ENCODE measurements around the gene FOXF2. TPM values are rescaled to one million over a fixed set of nuclear protein-coding genes. Genes with fewer than 3 reads are reported as not detected.

FOXF2 gene
- total and polyA plus RNA-seq, 7 donors, result 0.07 to 0.54 (median 0.17) TPM

DNA sequence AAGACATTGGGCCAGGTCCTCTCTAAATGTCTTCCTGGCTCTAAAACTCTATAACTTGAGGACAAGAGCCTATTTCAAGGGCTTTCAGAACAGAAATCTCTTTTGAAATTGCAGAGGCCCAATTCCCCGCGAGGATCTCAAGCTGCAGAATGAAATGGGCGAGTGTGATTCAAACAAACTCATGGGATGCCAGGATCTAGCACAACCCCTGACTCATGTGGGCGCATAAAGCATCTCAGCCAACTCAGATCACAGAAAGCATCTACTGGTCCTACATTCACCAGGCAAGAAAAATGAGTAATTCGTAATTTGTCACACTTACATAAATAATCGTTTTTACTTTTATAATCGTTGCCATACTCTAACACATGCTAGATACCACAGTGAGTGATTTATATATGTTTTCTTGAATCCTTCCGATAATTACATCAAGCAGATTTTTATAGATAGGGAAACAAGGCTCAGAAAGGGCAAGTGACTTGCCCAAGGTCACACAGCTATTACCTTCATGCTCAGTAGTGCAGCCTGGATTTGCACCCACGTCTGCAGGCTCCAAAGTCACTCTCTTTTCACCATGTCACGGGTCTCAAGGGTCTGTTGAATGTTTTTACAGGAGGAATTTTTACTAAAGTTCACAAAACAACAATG is 26.2 kb downstream of the FOXF2 start:
- Histone ChIP-seq H3K36me3 (ENCODE audit: insufficient read depth in 1 of 2, low read depth in 1 of 2) (no peaks in the 10 kb centered on the region), H3K27ac (no peak overlapping the region), H3K4me3 (no peak overlapping the region), H3K4me1 (no peaks in the 10 kb centered on the region), H3K9me3 (no peaks in the 10 kb centered on the region), H3K27me3 (ENCODE audit: insufficient read depth in 3 of 3, low read length in 2 of 3) (peaks cover 0 to 16% (median 3%) of the 10 kb centered on the region in 3 donors)
- TF ChIP-seq, protein P1, sequence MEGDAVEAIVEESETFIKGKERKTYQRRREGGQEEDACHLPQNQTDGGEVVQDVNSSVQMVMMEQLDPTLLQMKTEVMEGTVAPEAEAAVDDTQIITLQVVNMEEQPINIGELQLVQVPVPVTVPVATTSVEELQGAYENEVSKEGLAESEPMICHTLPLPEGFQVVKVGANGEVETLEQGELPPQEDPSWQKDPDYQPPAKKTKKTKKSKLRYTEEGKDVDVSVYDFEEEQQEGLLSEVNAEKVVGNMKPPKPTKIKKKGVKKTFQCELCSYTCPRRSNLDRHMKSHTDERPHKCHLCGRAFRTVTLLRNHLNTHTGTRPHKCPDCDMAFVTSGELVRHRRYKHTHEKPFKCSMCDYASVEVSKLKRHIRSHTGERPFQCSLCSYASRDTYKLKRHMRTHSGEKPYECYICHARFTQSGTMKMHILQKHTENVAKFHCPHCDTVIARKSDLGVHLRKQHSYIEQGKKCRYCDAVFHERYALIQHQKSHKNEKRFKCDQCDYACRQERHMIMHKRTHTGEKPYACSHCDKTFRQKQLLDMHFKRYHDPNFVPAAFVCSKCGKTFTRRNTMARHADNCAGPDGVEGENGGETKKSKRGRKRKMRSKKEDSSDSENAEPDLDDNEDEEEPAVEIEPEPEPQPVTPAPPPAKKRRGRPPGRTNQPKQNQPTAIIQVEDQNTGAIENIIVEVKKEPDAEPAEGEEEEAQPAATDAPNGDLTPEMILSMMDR (IDR thresholded peaks at IDR 0.05), result no peak
- DNase-seq (no peak), ATAC-seq (no peak)
- intact Hi-C loops (cut with DNase I), result no loop called here
- WGBS, 3 donors, result 84 to 92% (median 89%) methylated on average over 10 of the region's 10 CpGs

DNA sequence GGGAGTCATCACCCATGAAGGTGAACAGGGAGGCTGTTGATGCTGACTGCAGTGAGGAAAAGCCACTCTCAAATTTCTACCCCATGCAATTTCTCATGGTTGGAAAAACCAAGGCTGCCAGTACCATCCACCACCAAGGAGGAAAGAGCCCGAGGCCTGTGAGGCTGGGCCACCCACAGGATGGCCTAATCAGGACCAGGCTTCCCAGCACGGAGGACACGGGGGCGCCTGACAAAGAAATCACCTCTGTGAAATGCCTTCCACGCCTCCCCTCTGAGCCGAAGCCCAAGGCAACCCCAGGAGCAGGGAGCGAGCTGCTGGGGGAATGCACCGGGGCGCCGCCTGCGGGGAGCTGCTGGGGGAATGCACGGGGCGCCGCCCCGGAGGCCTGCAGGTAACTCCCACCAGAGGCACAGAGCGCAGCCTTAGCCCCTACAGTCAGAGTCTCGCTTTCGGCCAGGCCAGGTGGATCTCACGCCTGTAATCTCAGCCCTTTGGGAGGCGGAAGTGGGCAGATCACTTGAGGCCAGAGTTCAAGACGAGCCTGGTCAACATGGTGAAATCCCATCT is 26.9 kb downstream of the FOXF2 start:
- ATAC-seq (no peak), DNase-seq (no peak)
- WGBS, 3 donors, result 49 to 57% (median 50%) methylated on average over 20 to 21 of the region's 21 CpGs
- Histone ChIP-seq H3K36me3 (ENCODE audit: insufficient read depth in 1 of 2, low read depth in 1 of 2) (no peaks in the 10 kb centered on the region), H3K4me3 (no peak overlapping the region), H3K27me3 (ENCODE audit: insufficient read depth in 3 of 3, low read length in 2 of 3) (peaks cover 0 to 12% (median 3%) of the 10 kb centered on the region in 3 donors), H3K4me1 (no peaks in the 10 kb centered on the region), H3K9me3 (no peaks in the 10 kb centered on the region), H3K27ac (no peak overlapping the region)
- intact Hi-C loops (cut with DNase I), result no loop called here
- TF ChIP-seq, protein P1 (IDR thresholded peaks at IDR 0.05), result no peak

DNA sequence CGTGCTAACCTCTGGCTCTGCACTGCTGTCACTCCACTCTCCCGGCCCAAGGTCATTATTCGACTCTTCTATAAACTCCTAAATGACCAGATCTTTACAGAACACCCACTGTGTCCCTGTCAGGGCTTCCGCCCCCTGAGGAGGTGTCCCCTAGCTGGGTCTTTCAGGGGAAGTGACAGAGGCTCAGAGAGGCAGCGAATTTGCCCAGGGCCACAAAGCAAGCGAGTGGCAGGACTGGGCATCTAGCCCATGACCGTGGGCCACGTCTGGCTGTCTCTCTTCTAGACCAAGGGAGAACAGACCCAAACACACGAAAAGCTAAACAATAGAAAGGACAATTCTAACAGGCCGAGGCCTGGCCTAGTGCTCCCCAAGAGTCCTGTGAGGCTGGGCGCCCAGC is 27.4 kb downstream of the FOXF2 start:
- H3K9me3 ChIP-seq, result no peaks in the 10 kb centered on the region
- H3K27me3 ChIP-seq (ENCODE audit: insufficient read depth in 3 of 3, low read length in 2 of 3), result peaks cover 0 to 7% (median 3%) of the 10 kb centered on the region in 3 donors
- intact Hi-C loops (cut with DNase I), result no loop called here
- no peaks in the 10 kb centered on the region for H3K36me3 ChIP-seq (ENCODE audit: insufficient read depth in 1 of 2, low read depth in 1 of 2)
- no peak for DNase-seq
- TF ChIP-seq, protein P1 (IDR thresholded peaks at IDR 0.05), result no peak
- no peaks in the 10 kb centered on the region for H3K4me1 ChIP-seq
- H3K4me3 ChIP-seq, result no peak overlapping the region
- no peak for ATAC-seq
- no peak overlapping the region for H3K27ac ChIP-seq
- WGBS, 3 donors, result 74 to 79% (median 77%) methylated on average over 11 of the region's 11 CpGs

DNA sequence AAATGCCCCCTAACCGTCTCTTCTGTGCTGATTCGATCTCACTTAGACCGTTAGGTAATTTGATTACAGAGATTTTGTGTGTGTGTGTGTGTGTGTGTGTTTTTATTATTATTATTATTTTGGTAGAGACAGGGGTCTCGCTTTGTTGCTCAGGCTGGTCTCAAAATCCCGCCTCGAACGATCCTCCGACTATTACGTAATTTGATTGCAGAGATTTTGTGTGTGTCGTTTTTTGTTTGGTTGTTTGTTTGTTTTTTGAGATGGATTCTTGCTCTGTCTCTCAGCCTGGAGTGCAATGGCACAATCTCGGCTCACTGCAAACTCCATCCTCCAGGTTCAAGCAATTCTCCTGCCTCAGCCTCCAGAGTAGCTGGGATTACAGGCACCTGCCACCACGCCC is 28.3 kb downstream of the FOXF2 start:
- intact Hi-C loops (cut with DNase I), result no loop called here
- Histone ChIP-seq H3K27me3 (ENCODE audit: insufficient read depth in 3 of 3, low read length in 2 of 3) (peaks cover 0 to 3% (median 0%) of the 10 kb centered on the region in 3 donors), H3K9me3 (no peaks in the 10 kb centered on the region), H3K36me3 (ENCODE audit: insufficient read depth in 1 of 2, low read depth in 1 of 2) (no peaks in the 10 kb centered on the region), H3K4me3 (no peak overlapping the region), H3K4me1 (no peaks in the 10 kb centered on the region), H3K27ac (no peak overlapping the region)
- ATAC-seq (no peak), DNase-seq (no peak)
- TF ChIP-seq, protein P1 (IDR thresholded peaks at IDR 0.05), result no peak
- WGBS, 3 donors, result 89 to 91% (median 90%) methylated on average over 12 of the region's 12 CpGs
